ENCODE measurements around the gene TMEM170A. TPM values are rescaled to one million over a fixed set of nuclear protein-coding genes. Genes with fewer than 3 reads are reported as not detected.

TMEM170A gene
- total RNA-seq, 4 donors from 2014 or later, result 14.8 to 20.5 (median 18.0) TPM

DNA sequence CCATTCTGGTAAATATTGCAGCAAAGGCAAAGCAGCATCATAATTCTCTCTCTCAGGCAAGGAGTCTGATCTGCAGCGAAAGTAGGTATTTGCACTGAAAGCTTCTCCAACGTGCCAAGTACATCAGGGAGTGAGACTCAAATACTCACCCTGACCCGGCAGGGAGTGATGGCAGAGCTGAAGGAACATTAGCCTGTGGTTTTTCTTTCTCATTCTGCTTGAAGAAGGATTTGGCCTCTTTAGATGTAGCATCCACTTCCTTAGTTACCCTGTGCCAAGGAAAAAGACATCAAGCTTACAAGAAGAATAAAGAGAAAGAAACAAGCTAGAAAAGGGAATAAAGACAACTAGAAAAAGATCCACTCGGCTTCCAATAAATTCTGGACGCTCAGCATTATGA lies 69.5 kb downstream of the TMEM170A start:
- no peak for TF ChIP-seq CTCF (IDR thresholded peaks at IDR 0.05; ENCODE audit: low read depth)

Small RNA genes within 50 kb of the gene (small RNA-seq; reads per million reads assigned to genes)
- not detected for gene RF00598

Other genes with a start within 250 kb of the TMEM170A start
- gene CTRB1, start 245.7 kb downstream of the TMEM170A start, total RNA-seq, result not detected
- 10 to 100 TPM; 14.1 to 34.1 (median 16.1) TPM for gene BCAR1, start 213.1 kb downstream of the TMEM170A start, total RNA-seq
- gene CFDP1, start 31.2 kb downstream of the TMEM170A start, total RNA-seq, result 10 to 100 TPM; 38.6 to 60.7 (median 57.0) TPM
- gene CHST6, start 30.8 kb upstream of the TMEM170A start, total RNA-seq, result not detected
- under 1 TPM in 1 of 4 donors, not detected in 3; 0.19 TPM for gene CHST5, start 71.4 kb upstream of the TMEM170A start, total RNA-seq
- 1 to 10 TPM; 2.9 to 6.2 (median 4.7) TPM for gene TMEM231, start 91.6 kb upstream of the TMEM170A start, total RNA-seq
- 100 to 1,000 TPM in 2 of 4 donors, 10 to 100 TPM in 2; 74.6 to 118 (median 105) TPM for gene GABARAPL2, start 101.7 kb upstream of the TMEM170A start, total RNA-seq
- 10 to 100 TPM; 31.3 to 57.1 (median 41.7) TPM for gene ADAT1, start 158.6 kb upstream of the TMEM170A start, total RNA-seq
- gene KARS1, start 183.0 kb upstream of the TMEM170A start, total RNA-seq, result 100 to 1,000 TPM in 3 of 4 donors, 10 to 100 TPM in 1; 89.6 to 135 (median 107) TPM
- 10 to 100 TPM; 49.1 to 91.6 (median 66.2) TPM for gene TERF2IP, start 183.1 kb upstream of the TMEM170A start, total RNA-seq
- gene CPHXL2, start 212.3 kb upstream of the TMEM170A start, total RNA-seq, result not detected
- not detected for gene DUXB, start 236.8 kb upstream of the TMEM170A start, total RNA-seq